ENCODE measurements around the gene IL21R.

Gene IL21R

GRCh38 chr16:27379919-27380318 lies 22.1 kb upstream of the IL21R start:
- no peaks in the 10 kb centered on the region for H3K27me3 ChIP-seq (replicated peaks; ENCODE audit: insufficient read depth, low read length)
- H3K4me3 ChIP-seq (ENCODE audit: low read length): no peak overlapping the region
- peaks cover 30% of the 10 kb centered on the region for H3K4me1 ChIP-seq (ENCODE audit: low read length)
- no peak overlapping the region for H3K9ac ChIP-seq (ENCODE audit: low read length)
- peaks cover 4% of the 10 kb centered on the region; the same call in 1 of the 2 replicates for H3F3A ChIP-seq (ENCODE audit: insufficient read depth, low read length)
- no peaks in the 10 kb centered on the region for H3K36me3 ChIP-seq (replicated peaks; ENCODE audit: insufficient read depth, low read length)
- H3K27ac ChIP-seq (ENCODE audit: low read length): no peak overlapping the region
- no peaks in the 10 kb centered on the region for H3K79me2 ChIP-seq (ENCODE audit: low read length)
- no peaks in the 10 kb centered on the region for H4K20me1 ChIP-seq (ENCODE audit: insufficient read depth, low read length)
- DNase-seq: no peak
- H2AFZ ChIP-seq (ENCODE audit: low read length): no peak overlapping the region
- no peaks in the 10 kb centered on the region for H3K9me3 ChIP-seq (replicated peaks; ENCODE audit: insufficient read depth, low read length)
- no peak for TF ChIP-seq EZH2phosphoT487 (IDR thresholded peaks at IDR 0.05; ENCODE audit: low read length)
- no peak overlapping the region for H3K4me2 ChIP-seq (ENCODE audit: low read depth, low read length)
- H3K9me2 ChIP-seq (replicated peaks; ENCODE audit: insufficient read depth, low read length): no peaks in the 10 kb centered on the region

- Histone ChIP-seq H3K27ac (ENCODE audit: low read length) (no peak overlapping the region), H3K4me1 (ENCODE audit: low read length) (peaks cover 27% of the 10 kb centered on the region), H3F3A (ENCODE audit: insufficient read depth, low read length) (no peaks in the 10 kb centered on the region), H3K4me2 (ENCODE audit: low read depth, low read length) (no peak overlapping the region), H2AFZ (ENCODE audit: low read length) (no peak overlapping the region), H3K4me3 (ENCODE audit: low read length) (no peak overlapping the region), H3K27me3 (replicated peaks; ENCODE audit: insufficient read depth, low read length) (no peaks in the 10 kb centered on the region), H3K9me3 (replicated peaks; ENCODE audit: insufficient read depth, low read length) (no peaks in the 10 kb centered on the region), H3K9me2 (replicated peaks; ENCODE audit: insufficient read depth, low read length) (no peaks in the 10 kb centered on the region), H3K36me3 (replicated peaks; ENCODE audit: insufficient read depth, low read length) (no peaks in the 10 kb centered on the region), H3K79me2 (ENCODE audit: low read length) (no peaks in the 10 kb centered on the region), H3K9ac (ENCODE audit: low read length) (no peak overlapping the region), H4K20me1 (ENCODE audit: insufficient read depth, low read length) (no peaks in the 10 kb centered on the region)
- TF ChIP-seq, protein P1, sequence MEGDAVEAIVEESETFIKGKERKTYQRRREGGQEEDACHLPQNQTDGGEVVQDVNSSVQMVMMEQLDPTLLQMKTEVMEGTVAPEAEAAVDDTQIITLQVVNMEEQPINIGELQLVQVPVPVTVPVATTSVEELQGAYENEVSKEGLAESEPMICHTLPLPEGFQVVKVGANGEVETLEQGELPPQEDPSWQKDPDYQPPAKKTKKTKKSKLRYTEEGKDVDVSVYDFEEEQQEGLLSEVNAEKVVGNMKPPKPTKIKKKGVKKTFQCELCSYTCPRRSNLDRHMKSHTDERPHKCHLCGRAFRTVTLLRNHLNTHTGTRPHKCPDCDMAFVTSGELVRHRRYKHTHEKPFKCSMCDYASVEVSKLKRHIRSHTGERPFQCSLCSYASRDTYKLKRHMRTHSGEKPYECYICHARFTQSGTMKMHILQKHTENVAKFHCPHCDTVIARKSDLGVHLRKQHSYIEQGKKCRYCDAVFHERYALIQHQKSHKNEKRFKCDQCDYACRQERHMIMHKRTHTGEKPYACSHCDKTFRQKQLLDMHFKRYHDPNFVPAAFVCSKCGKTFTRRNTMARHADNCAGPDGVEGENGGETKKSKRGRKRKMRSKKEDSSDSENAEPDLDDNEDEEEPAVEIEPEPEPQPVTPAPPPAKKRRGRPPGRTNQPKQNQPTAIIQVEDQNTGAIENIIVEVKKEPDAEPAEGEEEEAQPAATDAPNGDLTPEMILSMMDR (IDR thresholded peaks at IDR 0.05; ENCODE audit: low read length): no peak
- no peak for TF ChIP-seq EZH2 (optimal IDR thresholded peaks at IDR 0.05; ENCODE audit: low read depth, low read length)
- no peak for TF ChIP-seq EZH2phosphoT487 (IDR thresholded peaks at IDR 0.05; ENCODE audit: low read length)
- DNase-seq: no peak
Observed at GRCh38 chr16:27381236-27381635, 20.7 kb upstream of the IL21R start.

- Histone ChIP-seq H4K20me1 (ENCODE audit: insufficient read depth, low read length) (no peaks in the 10 kb centered on the region), H3K9me3 (replicated peaks; ENCODE audit: insufficient read depth, low read length) (no peaks in the 10 kb centered on the region), H3K27ac (ENCODE audit: low read length) (no peak overlapping the region), H3K27me3 (replicated peaks; ENCODE audit: insufficient read depth, low read length) (no peaks in the 10 kb centered on the region), H3K4me3 (ENCODE audit: low read length) (no peak overlapping the region), H2AFZ (ENCODE audit: low read length) (no peak overlapping the region), H3K79me2 (ENCODE audit: low read length) (no peaks in the 10 kb centered on the region), H3K4me2 (ENCODE audit: low read depth, low read length) (no peak overlapping the region), H3K4me1 (ENCODE audit: low read length) (peaks cover 27% of the 10 kb centered on the region), H3F3A (ENCODE audit: insufficient read depth, low read length) (no peaks in the 10 kb centered on the region), H3K9ac (ENCODE audit: low read length) (no peak overlapping the region), H3K36me3 (replicated peaks; ENCODE audit: insufficient read depth, low read length) (no peaks in the 10 kb centered on the region), H3K9me2 (replicated peaks; ENCODE audit: insufficient read depth, low read length) (no peaks in the 10 kb centered on the region)
- DNase-seq: no peak
- no peak for TF ChIP-seq EZH2 (optimal IDR thresholded peaks at IDR 0.05; ENCODE audit: low read depth, low read length)
- no peak for TF ChIP-seq EZH2phosphoT487 (IDR thresholded peaks at IDR 0.05; ENCODE audit: low read length)
- TF ChIP-seq, protein P1 (IDR thresholded peaks at IDR 0.05; ENCODE audit: low read length): no peak
Observed at GRCh38 chr16:27381974-27382855, 19.8 kb upstream of the IL21R start.

Measured in MM.1S (cell line).